HCT116 (cell line): ENCODE data around the gene SH3BGRL3. TPM values are rescaled to one million over a fixed set of nuclear protein-coding genes. Genes with fewer than 3 reads are reported as not detected.

ENCODE experiments used
- ATAC-seq: fragments of 200-7000 bp; cut with Tn5 transposase; 2 replicates; pipeline ENCODE4 v1.9.1; 2020; ENCODE audit warnings: mild to moderate bottlenecking, moderate library complexity
- BruUV-seq: library from RNA; stranded (reverse); fragments of 400-500 nt; replicated peaks from 2 replicates; lab custom pipeline; 2021; lab: Mats Ljungman, UMichigan
- CTCF ChIA-PET: fragments of 300-600 bp; sonication (Branson Sonifier 250); formaldehyde crosslinking; loops from one replicate; lab custom pipeline; 2021; ENCODE audit warnings: antibody characterized with exemption; lab: Charles Lee
- POLR2A ChIA-PET: fragments of 300-600, 350-600 bp; sonication (Branson Sonifier 250); formaldehyde crosslinking; loops from one replicate; lab custom pipeline; 2021; ENCODE audit warnings: antibody characterized with exemption; lab: Charles Lee
- RAD21 ChIA-PET, 2 experiments: fragments of 300-600 bp; sonication (Branson Sonifier 250); formaldehyde crosslinking; loops; one replicate each; lab custom pipeline; 2023; ENCODE audit warnings: low total read pairs in 2 of 2; ENCODE audit not compliant: uncharacterized antibody in 2 of 2, unreplicated experiment in 2 of 2, low non-redundant PET in 1 of 2; lab: Charles Lee
- DNase-seq: peaks from one replicate; pipeline ENCODE4 v3.0.0-alpha.2; 2010; ENCODE audit warnings: low read depth, low spot score
- H2AFZ ChIP-seq: fragments of 200-600 bp; shearing (Covaris generic), sonication (generic); 2 replicates; pipeline ENCODE4 v1.6.1; 2017; ENCODE audit warnings: low read depth, mixed run types, mixed read lengths, antibody characterized with exemption, low read length; ENCODE audit not compliant: poor library complexity, severe bottlenecking
- H3K27ac ChIP-seq: 2 replicates; pipeline ENCODE4 v1.5.1; 2012; ENCODE audit warnings: low read depth, low read length
- H3K27me3 ChIP-seq: fragments of 200-600 bp; sonication (generic); 2 replicates; pipeline ENCODE4 v1.6.1; 2016; ENCODE audit warnings: mixed run types, low read length, mixed read lengths; ENCODE audit not compliant: insufficient read depth
- H3K36me3 ChIP-seq, 2 experiments: fragments of 200-500 bp in 1 of 2; fragments of 200-600 bp in 1 of 2; sonication (Bioruptor generic) in 1 of 2; sonication (generic) in 1 of 2; 2 replicates each; pipeline versions ENCODE4 v1.5.1 to v1.6.1; 2014 to 2016; ENCODE audit warnings: low read length in 2 of 2, inconsistent platforms in 1 of 2, mixed read lengths in 1 of 2, mixed run types in 1 of 2; ENCODE audit not compliant: insufficient read depth in 2 of 2, control insufficient read depth in 1 of 2
- H3K4me1 ChIP-seq, 2 experiments: fragments of 200-600 bp in 1 of 2; sonication (generic) in 1 of 2; 2 replicates each; pipeline versions ENCODE4 v1.5.1 to v1.6.1; 2012 to 2017; ENCODE audit warnings: low read length in 2 of 2, inconsistent platforms in 1 of 2, mild to moderate bottlenecking in 1 of 2, mixed read lengths in 1 of 2, mixed run types in 1 of 2, moderate library complexity in 1 of 2; ENCODE audit not compliant: insufficient read depth in 2 of 2, control insufficient read depth in 1 of 2
- H3K4me2 ChIP-seq: fragments of 200-600 bp; sonication (generic); 2 replicates; pipeline ENCODE4 v1.6.1; 2017; ENCODE audit warnings: mixed run types, low read length, mixed read lengths
- H3K4me3 ChIP-seq, 2 experiments: fragments of 200-600 bp in 1 of 2; sonication (generic) in 1 of 2; replicated peaks in 1 of 2; 2 replicates each; pipeline ENCODE4 v1.5.1; 2011 to 2016; ENCODE audit warnings: low read length in 2 of 2, control low read depth in 1 of 2, low read depth in 1 of 2, mild to moderate bottlenecking in 1 of 2, mixed read lengths in 1 of 2, mixed run types in 1 of 2
- H3K79me2 ChIP-seq: fragments of 200-600 bp; sonication (generic); 2 replicates; pipeline ENCODE4 v1.6.1; 2017; ENCODE audit warnings: mild to moderate bottlenecking, mixed run types, low read length, moderate library complexity, mixed read lengths; ENCODE audit not compliant: insufficient read depth
- H3K9ac ChIP-seq: fragments of 200-600 bp; sonication (generic); 2 replicates; pipeline ENCODE4 v1.6.1; 2016; ENCODE audit warnings: low read length, mixed read lengths
- H3K9me2 ChIP-seq: fragments of 200-600 bp; sonication (generic), shearing (Covaris generic); 2 replicates; pipeline ENCODE4 v1.6.1; 2017; ENCODE audit warnings: mixed run types, mild to moderate bottlenecking, moderate library complexity; ENCODE audit not compliant: insufficient read depth
- H3K9me3 ChIP-seq, 2 experiments: fragments of 200-500 bp in 1 of 2; fragments of 200-600 bp in 1 of 2; sonication (Bioruptor generic) in 1 of 2; sonication (generic) in 1 of 2; 2 replicates each; pipeline ENCODE4 v1.6.1; 2014 to 2017; ENCODE audit warnings: low read length in 2 of 2, mixed read lengths in 2 of 2, inconsistent platforms in 1 of 2, low read depth in 1 of 2, mild to moderate bottlenecking in 1 of 2, mixed run types in 1 of 2, moderate library complexity in 1 of 2; ENCODE audit not compliant: control insufficient read depth in 1 of 2, insufficient read depth in 1 of 2
- H4K20me1 ChIP-seq: fragments of 200-600 bp; sonication (generic), shearing (Covaris generic); 2 replicates; pipeline ENCODE4 v1.6.1; 2017; ENCODE audit warnings: mixed run types, mild to moderate bottlenecking, moderate library complexity; ENCODE audit not compliant: insufficient read depth
- ELF1 ChIP-seq: IDR thresholded peaks from 2 replicates; pipeline ENCODE4 v1.6.1; 2012; ENCODE audit warnings: low read depth, borderline replicate concordance
- POLR2AphosphoS5 ChIP-seq: IDR thresholded peaks from 2 replicates; pipeline ENCODE4 v1.6.1; 2011; ENCODE audit warnings: mild to moderate bottlenecking, low read depth, low read length, moderate library complexity
- SRF ChIP-seq: IDR thresholded peaks from 2 replicates; pipeline ENCODE4 v1.6.1; 2012; ENCODE audit warnings: low read depth
- TCF7L2 ChIP-seq: IDR thresholded peaks from 2 replicates; pipeline ENCODE4 v1.7.0; 2011; ENCODE audit warnings: borderline replicate concordance, inconsistent platforms; ENCODE audit not compliant: insufficient read depth, insufficient read length; ENCODE audit errors: extremely low read depth
- intact Hi-C: fragments of 100-400 bp; cut with micrococcal nuclease; formaldehyde crosslinking; loops from 2 replicates; pipeline ENCODE4 v1.10.0; 2022
- total RNA-seq: library from RNA; stranded (reverse); gene quantifications from one replicate; pipeline ENCODE4 v1.2.1, GENCODE V29; 2021; ENCODE audit not compliant: unreplicated experiment
- TF ChIP-seq, protein P1 (sequence below): IDR thresholded peaks from 2 replicates; pipeline ENCODE4 v1.6.1; 2012; ENCODE audit warnings: low read depth

Gene SH3BGRL3
- total RNA-seq, 1 experiment from 2014 or later = 112 TPM

DNA sequence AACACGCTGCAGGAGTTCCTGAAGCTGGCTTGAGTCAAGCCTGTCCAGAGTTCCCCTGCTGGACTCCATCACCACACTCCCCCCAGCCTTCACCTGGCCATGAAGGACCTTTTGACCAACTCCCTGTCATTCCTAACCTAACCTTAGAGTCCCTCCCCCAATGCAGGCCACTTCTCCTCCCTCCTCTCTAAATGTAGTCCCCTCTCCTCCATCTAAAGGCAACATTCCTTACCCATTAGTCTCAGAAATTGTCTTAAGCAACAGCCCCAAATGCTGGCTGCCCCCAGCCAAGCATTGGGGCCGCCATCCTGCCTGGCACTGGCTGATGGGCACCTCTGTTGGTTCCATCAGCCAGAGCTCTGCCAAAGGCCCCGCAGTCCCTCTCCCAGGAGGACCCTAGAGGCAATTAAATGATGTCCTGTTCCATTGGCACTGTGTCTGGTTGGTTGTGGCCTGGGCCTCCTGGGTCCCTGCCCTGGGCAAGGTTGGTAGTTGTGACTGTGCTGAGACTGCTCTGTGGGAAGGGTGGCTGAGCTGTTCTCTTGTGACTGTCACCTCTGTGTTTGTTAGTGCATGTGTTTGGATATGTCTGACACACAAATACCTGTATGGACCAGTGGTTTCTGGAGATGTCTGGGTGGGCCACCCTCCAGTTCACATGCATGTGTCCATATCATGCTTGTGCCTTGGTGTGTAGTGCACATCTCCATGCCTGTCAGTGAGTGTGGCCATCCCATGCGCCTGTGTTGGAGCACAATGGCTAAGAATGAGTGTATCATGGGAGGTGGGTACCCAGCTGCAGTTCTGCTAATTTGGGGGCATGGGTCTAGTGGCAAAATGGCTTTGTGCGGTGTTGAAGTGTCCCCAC is 1.4 kb downstream of the SH3BGRL3 start:
- peaks cover 20% of the 10 kb centered on the region for H3K79me2 ChIP-seq
- no peaks in the 10 kb centered on the region for H3K27me3 ChIP-seq
- peak overlapping the region; percentile 81; the same call in 1 of the 2 replicates for H3K27ac ChIP-seq
- H3K4me2 ChIP-seq = peak overlapping the region; percentile 97
- H3K36me3 ChIP-seq = peaks cover 13 to 16% of the 10 kb centered on the region in 2 experiments
- no peaks in the 10 kb centered on the region for H4K20me1 ChIP-seq
- H3K9me2 ChIP-seq = no peaks in the 10 kb centered on the region
- POLR2A ChIA-PET = no interaction called here
- TF ChIP-seq, protein P1, sequence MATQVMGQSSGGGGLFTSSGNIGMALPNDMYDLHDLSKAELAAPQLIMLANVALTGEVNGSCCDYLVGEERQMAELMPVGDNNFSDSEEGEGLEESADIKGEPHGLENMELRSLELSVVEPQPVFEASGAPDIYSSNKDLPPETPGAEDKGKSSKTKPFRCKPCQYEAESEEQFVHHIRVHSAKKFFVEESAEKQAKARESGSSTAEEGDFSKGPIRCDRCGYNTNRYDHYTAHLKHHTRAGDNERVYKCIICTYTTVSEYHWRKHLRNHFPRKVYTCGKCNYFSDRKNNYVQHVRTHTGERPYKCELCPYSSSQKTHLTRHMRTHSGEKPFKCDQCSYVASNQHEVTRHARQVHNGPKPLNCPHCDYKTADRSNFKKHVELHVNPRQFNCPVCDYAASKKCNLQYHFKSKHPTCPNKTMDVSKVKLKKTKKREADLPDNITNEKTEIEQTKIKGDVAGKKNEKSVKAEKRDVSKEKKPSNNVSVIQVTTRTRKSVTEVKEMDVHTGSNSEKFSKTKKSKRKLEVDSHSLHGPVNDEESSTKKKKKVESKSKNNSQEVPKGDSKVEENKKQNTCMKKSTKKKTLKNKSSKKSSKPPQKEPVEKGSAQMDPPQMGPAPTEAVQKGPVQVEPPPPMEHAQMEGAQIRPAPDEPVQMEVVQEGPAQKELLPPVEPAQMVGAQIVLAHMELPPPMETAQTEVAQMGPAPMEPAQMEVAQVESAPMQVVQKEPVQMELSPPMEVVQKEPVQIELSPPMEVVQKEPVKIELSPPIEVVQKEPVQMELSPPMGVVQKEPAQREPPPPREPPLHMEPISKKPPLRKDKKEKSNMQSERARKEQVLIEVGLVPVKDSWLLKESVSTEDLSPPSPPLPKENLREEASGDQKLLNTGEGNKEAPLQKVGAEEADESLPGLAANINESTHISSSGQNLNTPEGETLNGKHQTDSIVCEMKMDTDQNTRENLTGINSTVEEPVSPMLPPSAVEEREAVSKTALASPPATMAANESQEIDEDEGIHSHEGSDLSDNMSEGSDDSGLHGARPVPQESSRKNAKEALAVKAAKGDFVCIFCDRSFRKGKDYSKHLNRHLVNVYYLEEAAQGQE = no peak
- TF ChIP-seq TCF7L2 (no peak), SRF (no peak), POLR2AphosphoS5 (peak; percentile 33; the same call in 1 of the 2 replicates), ELF1 (no peak)
- RAD21 ChIA-PET = no interaction called here
- no peaks in the 10 kb centered on the region for H3K9me3 ChIP-seq
- intact Hi-C loops = no loop called here
- no peak for DNase-seq
- CTCF ChIA-PET = interaction anchor here (2.0 kb wide), 1 partner anchor 136 kb away, joined by 7 read pairs; no protein-coding TSS in a partner anchor
- no peak for ATAC-seq
- BruUV-seq = TSS peak; percentile 76
- peak overlapping the region; percentile 83; the same call in 1 of the 2 replicates for H3K9ac ChIP-seq
- H3K4me1 ChIP-seq = peaks cover 45 to 94% of the 10 kb centered on the region in 2 experiments
- H2AFZ ChIP-seq = no peak overlapping the region
- H3K4me3 ChIP-seq = peak overlapping the region; percentile 74 to 76
